Measurements from ENCODE around the gene GPR55. TPM values are rescaled to one million over a fixed set of nuclear protein-coding genes. Genes with fewer than 3 reads are reported as not detected.
A peak's percentile ranks its signal among the peaks of the same experiment; 100 is the strongest.

Gene GPR55
- total RNA-seq, 1 experiment from 2014 or later: not detected

DNA sequence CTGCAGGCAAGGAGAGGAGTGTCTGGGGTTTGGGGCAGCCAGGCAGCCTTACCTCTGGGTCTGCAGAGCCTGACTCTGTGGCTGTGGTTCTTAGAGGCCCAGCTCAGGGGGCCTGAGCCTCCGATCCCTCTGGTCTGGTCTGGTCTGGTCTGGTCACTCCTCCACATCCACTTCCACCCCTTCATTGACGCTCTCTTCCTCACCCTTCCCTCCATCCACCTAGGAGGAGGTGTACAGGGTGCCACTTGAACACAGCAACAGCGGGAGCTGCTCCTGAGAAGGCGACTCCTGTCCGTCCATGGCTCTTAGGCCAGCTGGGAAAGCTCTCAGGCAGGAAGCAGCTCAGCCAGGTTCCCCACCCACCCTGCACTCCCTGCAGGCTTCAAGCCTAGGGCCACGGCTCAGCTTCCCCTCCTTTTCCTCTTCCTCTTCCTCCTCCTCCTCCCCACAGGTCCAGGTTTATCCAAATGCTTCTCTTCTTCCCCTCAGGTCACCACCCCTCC, 16.9 kb downstream of the GPR55 start:
- no peak overlapping the region for H2AK5ac ChIP-seq (ENCODE audit: insufficient read length, low read length)
- no peak overlapping the region for H2BK120ac ChIP-seq (ENCODE audit: low read depth, low read length, poor library complexity, severe bottlenecking)
- H2BK5ac ChIP-seq (ENCODE audit: insufficient read length, low read length): no peak overlapping the region
- H3K9me3 ChIP-seq (ENCODE audit: control insufficient read depth, low read depth, low read length): no peaks in the 10 kb centered on the region
- no peak overlapping the region for H3K4me2 ChIP-seq (ENCODE audit: insufficient read depth, insufficient read length, low read length)
- no peak overlapping the region for H3K4ac ChIP-seq (ENCODE audit: low read depth, low read length)
- H3K4me1 ChIP-seq (ENCODE audit: insufficient read depth, low read length): peaks cover 10% of the 10 kb centered on the region; the same call in 1 of the 2 replicates
- TF ChIP-seq, protein P1, sequence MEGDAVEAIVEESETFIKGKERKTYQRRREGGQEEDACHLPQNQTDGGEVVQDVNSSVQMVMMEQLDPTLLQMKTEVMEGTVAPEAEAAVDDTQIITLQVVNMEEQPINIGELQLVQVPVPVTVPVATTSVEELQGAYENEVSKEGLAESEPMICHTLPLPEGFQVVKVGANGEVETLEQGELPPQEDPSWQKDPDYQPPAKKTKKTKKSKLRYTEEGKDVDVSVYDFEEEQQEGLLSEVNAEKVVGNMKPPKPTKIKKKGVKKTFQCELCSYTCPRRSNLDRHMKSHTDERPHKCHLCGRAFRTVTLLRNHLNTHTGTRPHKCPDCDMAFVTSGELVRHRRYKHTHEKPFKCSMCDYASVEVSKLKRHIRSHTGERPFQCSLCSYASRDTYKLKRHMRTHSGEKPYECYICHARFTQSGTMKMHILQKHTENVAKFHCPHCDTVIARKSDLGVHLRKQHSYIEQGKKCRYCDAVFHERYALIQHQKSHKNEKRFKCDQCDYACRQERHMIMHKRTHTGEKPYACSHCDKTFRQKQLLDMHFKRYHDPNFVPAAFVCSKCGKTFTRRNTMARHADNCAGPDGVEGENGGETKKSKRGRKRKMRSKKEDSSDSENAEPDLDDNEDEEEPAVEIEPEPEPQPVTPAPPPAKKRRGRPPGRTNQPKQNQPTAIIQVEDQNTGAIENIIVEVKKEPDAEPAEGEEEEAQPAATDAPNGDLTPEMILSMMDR (conservative IDR thresholded peaks at IDR 0.05): no peak
- no peak overlapping the region for H4K5ac ChIP-seq (ENCODE audit: insufficient read length, low read depth, low read length)
- H2BK20ac ChIP-seq (ENCODE audit: low read depth, low read length, poor library complexity, severe bottlenecking): no peak overlapping the region
- Mint-ChIP-seq H3K27ac (peak overlapping the region in 1 of 3 experiments; percentile 69; a peak in 2 of 7 replicates), H3K36me3 (ENCODE audit: insufficient read depth in 1 of 3, low read depth in 3 of 3) (no peaks in the 10 kb centered on the region), H3K4me3 (no peak overlapping the region; a peak in 1 of 5 replicates), H3K4me1 (peaks cover 41 to 47% of the 10 kb centered on the region in 2 experiments), H3K9me3 (no peaks in the 10 kb centered on the region; a peak in 1 of 5 replicates), H3K27me3 (ENCODE audit: low read depth) (peaks cover 64% of the 10 kb centered on the region)
- H3K23me2 ChIP-seq (ENCODE audit: insufficient read length, low read depth, low read length, poor library complexity, severe bottlenecking): no peaks in the 10 kb centered on the region
- H4K8ac ChIP-seq (replicated peaks; ENCODE audit: insufficient read length, low read depth, low read length): no peak overlapping the region
- WGBS (ENCODE audit: extremely low coverage, insufficient read length, low lambda C conversion rate): no CpG with 5 or more reads among the region's 6 CpGs
- H3K18ac ChIP-seq (ENCODE audit: insufficient read length, low read depth, low read length): no peak overlapping the region
- H3T11ph ChIP-seq (ENCODE audit: low read length): no peak overlapping the region
- H3K23ac ChIP-seq (ENCODE audit: insufficient read length, low read depth, low read length): no peak overlapping the region
- H3K56ac ChIP-seq (ENCODE audit: insufficient read length, low read depth, low read length): no peak overlapping the region
- no peaks in the 10 kb centered on the region for H3K27me3 ChIP-seq (ENCODE audit: insufficient read depth, low read length)
- no peak overlapping the region for H2BK15ac ChIP-seq (ENCODE audit: low read depth, low read length)
- no peak overlapping the region for H2AFZ ChIP-seq (ENCODE audit: low read length)
- H4K91ac ChIP-seq (ENCODE audit: insufficient read length, low read depth, low read length): no peak overlapping the region
- H3K27ac ChIP-seq (ENCODE audit: insufficient read length, low read depth, low read length): no peak overlapping the region
- H2BK12ac ChIP-seq (ENCODE audit: insufficient read length, low read depth, low read length): no peak overlapping the region
- no peaks in the 10 kb centered on the region for H3K79me2 ChIP-seq (ENCODE audit: insufficient read depth, low read length)
- no peaks in the 10 kb centered on the region for H3K79me1 ChIP-seq (ENCODE audit: insufficient read depth, low read depth, low read length, poor library complexity, severe bottlenecking)
- H4K20me1 ChIP-seq (ENCODE audit: control insufficient read depth, insufficient read depth, insufficient read length): no peaks in the 10 kb centered on the region
- peak; percentile 25 for DNase-seq
- H3K9ac ChIP-seq (ENCODE audit: extremely low read depth, insufficient read length, low read length): no peak overlapping the region
- no peak overlapping the region for H3K14ac ChIP-seq (ENCODE audit: insufficient read depth, low read length)
